DMS79 (cell line): ENCODE results near the gene CNTNAP5.

Source experiments
- DNase-seq: peaks from one replicate; lab custom pipeline; 2025; lab: John Stamatoyannopoulos, UW

The CNTNAP5 gene

GRCh38 chr2:124610141-124610540, 585.1 kb downstream of the CNTNAP5 start:
- DNase-seq, result no peak

GRCh38 chr2:124610866-124611265, 585.8 kb downstream of the CNTNAP5 start:
- DNase-seq, result peak; percentile 58

- DNase-seq, result no peak
Measured at GRCh38 chr2:124623560-124623959, 598.5 kb downstream of the CNTNAP5 start.

- no peak for DNase-seq
Measured at GRCh38 chr2:124625561-124625960, 600.5 kb downstream of the CNTNAP5 start.

GRCh38 chr2:124626993-124627392, 601.9 kb downstream of the CNTNAP5 start:
- no peak for DNase-seq

- no peak for DNase-seq
Measured at GRCh38 chr2:124633812-124634211, 608.7 kb downstream of the CNTNAP5 start.

- DNase-seq, result no peak
Measured at GRCh38 chr2:124639524-124639923, 614.4 kb downstream of the CNTNAP5 start.

GRCh38 chr2:124640221-124640750, 615.2 kb downstream of the CNTNAP5 start:
- DNase-seq, result no peak

- no peak for DNase-seq
Measured at GRCh38 chr2:124646166-124646815, 621.2 kb downstream of the CNTNAP5 start.

- DNase-seq, result no peak
Measured at GRCh38 chr2:124647245-124647644, 622.2 kb downstream of the CNTNAP5 start.

GRCh38 chr2:124647663-124648062, 622.6 kb downstream of the CNTNAP5 start:
- DNase-seq, result no peak

GRCh38 chr2:124649001-124649400, 623.9 kb downstream of the CNTNAP5 start:
- DNase-seq, result no peak

- no peak for DNase-seq
Measured at GRCh38 chr2:124652099-124652498, 627.0 kb downstream of the CNTNAP5 start.

GRCh38 chr2:124658373-124658772, 633.3 kb downstream of the CNTNAP5 start:
- no peak for DNase-seq

GRCh38 chr2:124661558-124661957, 636.5 kb downstream of the CNTNAP5 start:
- no peak for DNase-seq

GRCh38 chr2:124662946-124663644, 638.0 kb downstream of the CNTNAP5 start:
- no peak for DNase-seq

- DNase-seq, result no peak
Measured at GRCh38 chr2:124663645-124663997, 638.5 kb downstream of the CNTNAP5 start.

- no peak for DNase-seq
Measured at GRCh38 chr2:124664363-124664762, 639.3 kb downstream of the CNTNAP5 start.

- no peak for DNase-seq
Measured at GRCh38 chr2:124666976-124667375, 641.9 kb downstream of the CNTNAP5 start.

- no peak for DNase-seq
Measured at GRCh38 chr2:124668161-124668560, 643.1 kb downstream of the CNTNAP5 start.

- no peak for DNase-seq
Measured at GRCh38 chr2:124670187-124670586, 645.1 kb downstream of the CNTNAP5 start.

GRCh38 chr2:124678043-124678442, 653.0 kb downstream of the CNTNAP5 start:
- no peak for DNase-seq
